ENCODE data around the gene CERS4.
"Not testable (repeated sequence)": the region's sequence is repeated elsewhere in the genome, so short reads cannot be mapped to it uniquely, and the experiment has no call there.

Gene CERS4

GRCh38 chr19:8243146-8243545, 34.0 kb downstream of the CERS4 start:
- no peak for DNase-seq (ENCODE audit: low spot score)

- DNase-seq (ENCODE audit: low spot score): no peak
Measured at GRCh38 chr19:8244442-8244841, 35.3 kb downstream of the CERS4 start.

GRCh38 chr19:8245869-8246835, 37.0 kb downstream of the CERS4 start:
- no peak for DNase-seq (ENCODE audit: low spot score)

GRCh38 chr19:8247129-8247890, 38.1 kb downstream of the CERS4 start:
- DNase-seq (ENCODE audit: low spot score): not testable (repeated sequence)

GRCh38 chr19:8248348-8249328, 39.5 kb downstream of the CERS4 start:
- DNase-seq (ENCODE audit: low spot score): no peak

- DNase-seq (ENCODE audit: low spot score): no peak
Measured at GRCh38 chr19:8250596-8250995, 41.4 kb downstream of the CERS4 start.

GRCh38 chr19:8251025-8251472, 41.9 kb downstream of the CERS4 start:
- peak; percentile 80 for DNase-seq (ENCODE audit: low spot score)

GRCh38 chr19:8252922-8253589, 43.9 kb downstream of the CERS4 start:
- DNase-seq (ENCODE audit: low spot score): peak; percentile 73

GRCh38 chr19:8253678-8254077, 44.5 kb downstream of the CERS4 start:
- DNase-seq (ENCODE audit: low spot score): no peak

- DNase-seq (ENCODE audit: low spot score): no peak
Measured at GRCh38 chr19:8254286-8255001, 45.3 kb downstream of the CERS4 start.

GRCh38 chr19:8255426-8256125, 46.4 kb downstream of the CERS4 start:
- no peak for DNase-seq (ENCODE audit: low spot score)

GRCh38 chr19:8256276-8257051, 47.3 kb downstream of the CERS4 start:
- no peak for DNase-seq (ENCODE audit: low spot score)

GRCh38 chr19:8257052-8257443, 47.9 kb downstream of the CERS4 start:
- DNase-seq (ENCODE audit: low spot score): no peak

GRCh38 chr19:8259142-8259921, 50.2 kb downstream of the CERS4 start:
- DNase-seq (ENCODE audit: low spot score): no peak

- DNase-seq (ENCODE audit: low spot score): no peak
Measured at GRCh38 chr19:8259922-8260247, 50.7 kb downstream of the CERS4 start.

GRCh38 chr19:8261347-8261746, 52.2 kb downstream of the CERS4 start:
- no peak for DNase-seq (ENCODE audit: low spot score)

- DNase-seq (ENCODE audit: low spot score): no peak
Measured at GRCh38 chr19:8261881-8262280, 52.7 kb downstream of the CERS4 start.

- no peak for DNase-seq (ENCODE audit: low spot score)
Measured at GRCh38 chr19:8262431-8262830, 53.3 kb downstream of the CERS4 start.
